GM06990 (cell line): Measurements from ENCODE around the gene VAV3.

Experiments
- DNase-seq: peaks from one replicate; pipeline ENCODE4 v3.0.0-alpha.2; 2011; ENCODE audit not compliant: insufficient read length; ENCODE audit errors: extremely low read depth
- H3K27me3 ChIP-seq: replicated peaks from 2 replicates; pipeline ENCODE4 v1.6.0; 2011; ENCODE audit warnings: low read length; ENCODE audit not compliant: control insufficient read depth, insufficient read depth
- H3K36me3 ChIP-seq: 2 replicates; pipeline ENCODE4 v1.5.1; 2011; ENCODE audit warnings: low read length; ENCODE audit not compliant: control insufficient read depth, insufficient read depth
- H3K4me3 ChIP-seq: replicated peaks from 2 replicates; pipeline ENCODE4 v1.5.1; 2011; ENCODE audit warnings: low read depth, mild to moderate bottlenecking, control low read depth, low read length
- CTCF ChIP-seq: IDR thresholded peaks from 2 replicates; pipeline ENCODE4 v1.5.1; 2011; ENCODE audit warnings: low read length, control low read depth, mild to moderate bottlenecking, inconsistent platforms; ENCODE audit not compliant: insufficient read depth, poor library complexity, severe bottlenecking

The VAV3 gene

GRCh38 chr1:107679411-107679953 lies 285.5 kb downstream of the VAV3 start:
- Histone ChIP-seq H3K36me3 (no peaks in the 10 kb centered on the region), H3K4me3 (no peak overlapping the region), H3K27me3 (no peaks in the 10 kb centered on the region)
- no peak for DNase-seq
- TF ChIP-seq CTCF = no peak

GRCh38 chr1:107678993-107679392 lies 286.0 kb downstream of the VAV3 start:
- no peak for DNase-seq
- H3K4me3 ChIP-seq = no peak overlapping the region
- no peaks in the 10 kb centered on the region for H3K27me3 ChIP-seq
- TF ChIP-seq CTCF = no peak
- H3K36me3 ChIP-seq = no peaks in the 10 kb centered on the region

- DNase-seq = no peak
- H3K27me3 ChIP-seq = no peaks in the 10 kb centered on the region
- TF ChIP-seq CTCF = no peak
- H3K36me3 ChIP-seq = no peaks in the 10 kb centered on the region
- H3K4me3 ChIP-seq = no peak overlapping the region
These were observed 287.3 kb downstream of the VAV3 start for GRCh38 chr1:107677697-107678096.

DNA sequence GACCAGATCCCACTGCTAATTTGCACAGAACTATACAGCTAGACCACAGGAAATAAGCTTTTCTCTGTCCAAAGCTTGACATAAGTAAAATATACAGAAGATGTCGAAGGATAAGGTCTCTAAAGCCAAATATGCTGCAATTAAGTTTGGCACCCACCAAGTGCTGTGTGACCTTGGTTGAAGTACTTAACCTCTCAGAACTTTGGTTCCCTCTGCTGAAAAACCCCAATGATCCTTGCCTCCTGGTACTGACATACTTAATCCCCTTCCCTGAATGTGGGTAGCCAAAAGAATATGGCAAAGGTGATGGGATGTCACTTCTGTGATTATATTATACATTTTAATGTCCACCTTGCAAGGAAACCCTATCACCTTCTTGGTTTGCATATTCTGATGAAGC lies 290.5 kb downstream of the VAV3 start:
- no peak overlapping the region for H3K4me3 ChIP-seq
- DNase-seq = no peak
- no peaks in the 10 kb centered on the region for H3K27me3 ChIP-seq
- no peaks in the 10 kb centered on the region for H3K36me3 ChIP-seq
- no peak for TF ChIP-seq CTCF

DNA sequence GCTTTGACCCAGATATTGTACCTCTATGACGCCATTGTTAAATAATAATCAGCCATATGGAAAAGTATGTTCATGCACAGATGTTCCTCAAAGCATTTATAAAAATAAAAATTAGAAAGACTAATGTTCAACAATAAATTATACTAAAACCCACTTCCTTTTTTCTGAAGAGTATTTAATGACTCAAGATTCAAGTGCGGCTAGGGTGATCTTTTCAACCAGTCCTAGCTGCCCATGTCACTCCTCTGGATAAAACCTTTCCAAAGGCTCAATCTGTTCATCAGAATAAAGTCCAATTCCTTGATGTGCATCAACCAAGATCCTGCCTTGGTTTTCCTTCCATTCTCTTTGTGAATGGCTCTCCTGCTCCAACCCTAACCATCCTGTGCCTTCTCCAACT lies 292.0 kb downstream of the VAV3 start:
- H3K4me3 ChIP-seq = no peak overlapping the region
- TF ChIP-seq CTCF = no peak

GRCh38 chr1:107670397-107671040 lies 294.5 kb downstream of the VAV3 start:
- no peak for TF ChIP-seq CTCF
- H3K4me3 ChIP-seq = no peak overlapping the region
- no peak for DNase-seq
- no peaks in the 10 kb centered on the region for H3K27me3 ChIP-seq
- H3K36me3 ChIP-seq = no peaks in the 10 kb centered on the region

More for the DNA sequence above, 292.0 kb downstream of the VAV3 start:
- Histone ChIP-seq H3K27me3 (no peaks in the 10 kb centered on the region), H3K36me3 (no peaks in the 10 kb centered on the region)
- DNase-seq = no peak
